ENCODE results near the gene INTS1.

GRCh38 chr7:1447551-1448244 is 56.5 kb downstream of the INTS1 start:
- TF ChIP-seq RAD21 (IDR thresholded peaks at IDR 0.05; ENCODE audit: low read length) = no peak
- TF ChIP-seq, protein P1, sequence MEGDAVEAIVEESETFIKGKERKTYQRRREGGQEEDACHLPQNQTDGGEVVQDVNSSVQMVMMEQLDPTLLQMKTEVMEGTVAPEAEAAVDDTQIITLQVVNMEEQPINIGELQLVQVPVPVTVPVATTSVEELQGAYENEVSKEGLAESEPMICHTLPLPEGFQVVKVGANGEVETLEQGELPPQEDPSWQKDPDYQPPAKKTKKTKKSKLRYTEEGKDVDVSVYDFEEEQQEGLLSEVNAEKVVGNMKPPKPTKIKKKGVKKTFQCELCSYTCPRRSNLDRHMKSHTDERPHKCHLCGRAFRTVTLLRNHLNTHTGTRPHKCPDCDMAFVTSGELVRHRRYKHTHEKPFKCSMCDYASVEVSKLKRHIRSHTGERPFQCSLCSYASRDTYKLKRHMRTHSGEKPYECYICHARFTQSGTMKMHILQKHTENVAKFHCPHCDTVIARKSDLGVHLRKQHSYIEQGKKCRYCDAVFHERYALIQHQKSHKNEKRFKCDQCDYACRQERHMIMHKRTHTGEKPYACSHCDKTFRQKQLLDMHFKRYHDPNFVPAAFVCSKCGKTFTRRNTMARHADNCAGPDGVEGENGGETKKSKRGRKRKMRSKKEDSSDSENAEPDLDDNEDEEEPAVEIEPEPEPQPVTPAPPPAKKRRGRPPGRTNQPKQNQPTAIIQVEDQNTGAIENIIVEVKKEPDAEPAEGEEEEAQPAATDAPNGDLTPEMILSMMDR (conservative IDR thresholded peaks at IDR 0.05; ENCODE audit: low read depth, low read length) = no peak
- peak; percentile 49; the same call in 1 of the 2 replicates for TF ChIP-seq MAZ (IDR thresholded peaks at IDR 0.05; ENCODE audit: borderline replicate concordance, low read depth, low read length)
- TF ChIP-seq CHD1 (IDR thresholded peaks at IDR 0.05; ENCODE audit: low read depth, low read length) = no peak
- no peak for TF ChIP-seq RCOR1 (IDR thresholded peaks at IDR 0.05; ENCODE audit: insufficient replicate concordance, low read length)
- TF ChIP-seq POLR2A (IDR thresholded peaks at IDR 0.05; ENCODE audit: low read depth, low read length) = no peak
- no peak for TF ChIP-seq FOS (IDR thresholded peaks at IDR 0.05; ENCODE audit: low read depth, low read length)
- no peak for TF ChIP-seq RFX5 (IDR thresholded peaks at IDR 0.05; ENCODE audit: low read depth, low read length)
- TF ChIP-seq NFE2L2 (IDR thresholded peaks at IDR 0.05; ENCODE audit: low read depth, low read length) = no peak
- TF ChIP-seq, protein P2, sequence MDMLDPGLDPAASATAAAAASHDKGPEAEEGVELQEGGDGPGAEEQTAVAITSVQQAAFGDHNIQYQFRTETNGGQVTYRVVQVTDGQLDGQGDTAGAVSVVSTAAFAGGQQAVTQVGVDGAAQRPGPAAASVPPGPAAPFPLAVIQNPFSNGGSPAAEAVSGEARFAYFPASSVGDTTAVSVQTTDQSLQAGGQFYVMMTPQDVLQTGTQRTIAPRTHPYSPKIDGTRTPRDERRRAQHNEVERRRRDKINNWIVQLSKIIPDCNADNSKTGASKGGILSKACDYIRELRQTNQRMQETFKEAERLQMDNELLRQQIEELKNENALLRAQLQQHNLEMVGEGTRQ (IDR thresholded peaks at IDR 0.05; ENCODE audit: low read depth, low read length) = no peak
- TF ChIP-seq ELK1 (IDR thresholded peaks at IDR 0.05; ENCODE audit: borderline replicate concordance, low read depth, low read length) = no peak
- TF ChIP-seq MXI1 (IDR thresholded peaks at IDR 0.05; ENCODE audit: borderline replicate concordance, low read depth, low read length) = no peak

Measured in IMR-90 (cell line).